ENCODE data around the gene CHMP4B.

CHMP4B gene

GRCh38 chr20:33822423-33822822 is 11.3 kb downstream of the CHMP4B start:
- DNase-seq: no peak

DNA sequence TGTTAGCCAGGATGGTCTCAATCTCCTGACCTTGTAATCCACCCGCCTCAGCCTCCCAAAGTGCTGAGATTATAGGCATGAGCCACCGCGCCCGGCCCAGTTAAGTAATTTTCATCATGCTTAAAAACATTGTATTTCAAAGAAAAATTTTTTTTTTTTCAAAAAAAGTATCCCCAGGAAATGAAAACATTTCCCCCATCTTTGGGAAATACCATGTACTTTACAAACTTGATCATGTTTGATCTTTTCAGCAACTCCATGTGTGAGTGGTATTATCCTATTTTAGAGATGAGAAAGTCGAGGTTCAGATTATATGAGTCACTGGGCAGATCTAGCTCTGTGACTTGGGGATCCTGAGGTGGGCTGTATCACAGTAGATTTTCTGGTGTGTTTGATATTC is 11.8 kb downstream of the CHMP4B start:
- DNase-seq: no peak

- DNase-seq: no peak
These were observed 13.7 kb downstream of the CHMP4B start for GRCh38 chr20:33824852-33825251.

DNA sequence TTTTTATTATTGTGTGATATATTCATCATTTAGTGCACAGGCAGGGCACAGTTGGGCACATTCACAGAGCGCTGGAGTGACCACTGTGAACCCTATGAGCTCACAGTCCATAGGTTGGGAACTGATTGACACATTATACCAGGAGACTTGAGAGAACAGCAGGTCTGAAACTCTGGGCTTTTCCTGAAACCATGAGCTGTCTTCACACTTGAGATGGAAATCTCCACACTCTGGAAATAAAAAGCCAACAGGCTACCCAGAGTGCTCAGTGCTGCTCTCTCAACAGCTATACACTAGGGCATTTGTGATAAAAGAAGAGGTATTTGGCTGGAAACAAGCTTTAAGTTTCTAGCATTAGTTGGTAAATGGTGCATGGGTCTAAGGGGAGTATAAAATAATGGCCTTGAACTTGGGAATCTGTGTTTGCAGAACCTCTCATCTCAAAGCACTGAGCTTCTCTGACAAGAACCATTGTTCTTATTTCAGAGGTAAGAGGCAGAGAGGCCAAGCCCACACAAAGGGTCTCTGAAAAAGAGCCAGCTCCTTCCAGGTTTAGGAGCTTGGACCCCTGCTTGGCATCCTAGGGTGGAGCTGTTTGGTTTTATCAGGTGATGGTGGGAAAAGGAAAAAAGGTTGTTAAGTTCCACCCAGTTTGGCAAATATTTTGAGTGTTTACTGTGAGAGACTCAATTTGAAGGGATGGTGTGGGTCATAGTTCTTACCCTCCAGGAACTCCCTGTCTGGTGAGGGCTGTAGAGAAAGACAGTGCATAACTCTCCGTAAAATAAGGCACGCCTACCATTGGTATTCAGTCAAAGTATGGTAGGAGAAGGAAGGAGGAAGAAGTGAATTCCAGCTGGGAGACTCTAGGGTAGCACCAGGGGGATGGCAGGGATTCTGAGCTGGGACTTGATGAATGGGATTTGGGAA is 14.5 kb downstream of the CHMP4B start:
- DNase-seq: no peak

GRCh38 chr20:33826270-33826897 is 15.2 kb downstream of the CHMP4B start:
- no peak for DNase-seq

GRCh38 chr20:33827109-33827508 is 16.0 kb downstream of the CHMP4B start:
- no peak for DNase-seq

DNA sequence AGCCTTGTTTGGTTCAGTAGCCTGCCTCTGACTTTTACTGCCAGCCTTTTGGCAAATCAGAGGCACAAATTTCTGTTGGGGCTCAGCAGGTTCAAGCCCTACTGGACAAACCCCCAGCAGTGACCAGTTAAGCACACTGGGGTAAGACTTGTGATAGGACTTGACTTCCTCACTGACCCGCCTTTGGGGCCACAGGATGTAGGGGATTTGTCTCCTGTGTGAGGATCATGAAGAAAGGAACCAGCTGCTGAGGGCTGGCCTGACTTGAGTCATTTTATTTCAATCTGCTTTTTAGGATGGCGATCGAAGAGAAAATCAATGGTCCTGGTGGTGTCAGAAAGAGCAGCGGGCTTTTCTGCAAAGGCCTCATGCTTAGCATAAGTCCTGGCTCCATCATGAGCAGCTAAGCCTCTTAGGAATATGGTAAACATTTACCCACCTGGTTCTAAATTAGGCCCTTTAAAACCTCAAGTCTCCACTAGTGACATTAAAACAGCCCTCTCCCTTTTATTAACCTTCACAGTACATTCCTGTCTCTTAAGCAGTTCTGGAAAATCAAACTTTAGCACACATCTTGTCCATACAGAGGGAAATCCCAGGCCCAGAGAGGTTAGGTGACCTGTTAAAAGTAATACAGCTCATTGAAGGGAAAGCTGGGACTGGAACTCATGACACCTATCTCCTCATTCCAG is 16.6 kb downstream of the CHMP4B start:
- no peak for DNase-seq

- DNase-seq: no peak
These were observed 17.2 kb downstream of the CHMP4B start for GRCh38 chr20:33828326-33828844.

GRCh38 chr20:33828967-33829560 is 17.9 kb downstream of the CHMP4B start:
- DNase-seq: no peak

- DNase-seq: no peak
These were observed 18.5 kb downstream of the CHMP4B start for GRCh38 chr20:33829636-33830035.

GRCh38 chr20:33830371-33830770 is 19.2 kb downstream of the CHMP4B start:
- DNase-seq: no peak

GRCh38 chr20:33832103-33832804 is 21.1 kb downstream of the CHMP4B start:
- peak; percentile 85 for DNase-seq

- DNase-seq: no peak
These were observed 22.2 kb downstream of the CHMP4B start for GRCh38 chr20:33833333-33833732.

GRCh38 chr20:33835615-33836172 is 24.5 kb downstream of the CHMP4B start:
- no peak for DNase-seq

GRCh38 chr20:33836277-33836676 is 25.1 kb downstream of the CHMP4B start:
- no peak for DNase-seq

DNA sequence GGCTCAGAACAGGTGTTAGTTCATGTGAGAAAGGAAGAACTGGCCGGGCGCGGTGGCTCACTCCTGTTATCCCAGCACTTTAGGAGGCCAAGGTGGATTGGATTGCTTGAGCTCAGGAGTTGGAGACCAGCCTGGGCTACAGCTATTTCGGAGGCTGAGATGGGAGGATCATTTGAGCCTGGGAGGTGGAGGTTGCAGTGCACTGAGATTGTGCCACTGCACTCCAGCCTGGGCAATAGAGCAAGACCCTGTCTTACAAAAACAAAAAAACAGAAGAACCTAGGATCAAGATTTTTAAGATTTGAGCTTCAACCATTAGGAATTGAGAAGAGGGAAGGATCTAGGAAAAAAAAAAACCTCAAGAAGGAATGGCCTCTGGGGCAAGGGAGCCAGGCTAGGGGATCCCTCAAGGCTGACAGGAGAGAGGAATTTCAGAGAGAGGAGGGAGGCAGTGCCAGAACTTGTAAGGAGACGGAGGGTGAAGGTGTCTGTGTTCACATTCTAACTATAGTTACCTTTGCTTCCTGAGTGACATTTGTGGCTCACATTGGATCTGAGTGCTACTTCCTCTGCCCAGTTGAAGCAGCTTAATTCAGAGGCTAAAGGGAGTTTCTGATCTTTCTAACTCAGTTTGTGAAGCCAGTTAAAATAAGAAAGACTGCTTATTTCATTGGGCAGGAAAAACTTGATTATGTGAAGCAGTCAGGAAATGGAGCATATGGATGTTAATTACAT is 26.1 kb downstream of the CHMP4B start:
- no peak for DNase-seq

- no peak for DNase-seq
These were observed 27.1 kb downstream of the CHMP4B start for GRCh38 chr20:33838035-33838864.

GRCh38 chr20:33839591-33839990 is 28.4 kb downstream of the CHMP4B start:
- no peak for DNase-seq

DNA sequence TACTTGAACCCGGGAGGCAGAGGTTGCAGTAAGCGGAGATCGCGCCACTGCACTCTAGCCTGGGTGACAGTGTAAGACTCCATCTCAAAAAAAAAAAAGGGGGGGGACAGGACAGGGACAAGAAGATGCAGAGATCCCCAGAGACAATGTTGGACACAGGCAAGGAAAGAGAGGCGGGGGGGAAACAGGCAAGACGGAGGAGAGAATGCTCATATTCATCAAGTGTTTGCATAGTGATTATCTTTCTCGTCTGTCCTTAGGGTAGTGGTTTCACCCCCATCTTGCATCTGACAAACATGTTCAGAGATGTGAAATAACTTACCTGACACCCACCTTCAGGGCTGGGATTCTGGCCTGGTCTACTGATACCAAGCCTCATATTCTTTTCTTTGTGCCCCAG is 29.0 kb downstream of the CHMP4B start:
- DNase-seq: no peak

DNA sequence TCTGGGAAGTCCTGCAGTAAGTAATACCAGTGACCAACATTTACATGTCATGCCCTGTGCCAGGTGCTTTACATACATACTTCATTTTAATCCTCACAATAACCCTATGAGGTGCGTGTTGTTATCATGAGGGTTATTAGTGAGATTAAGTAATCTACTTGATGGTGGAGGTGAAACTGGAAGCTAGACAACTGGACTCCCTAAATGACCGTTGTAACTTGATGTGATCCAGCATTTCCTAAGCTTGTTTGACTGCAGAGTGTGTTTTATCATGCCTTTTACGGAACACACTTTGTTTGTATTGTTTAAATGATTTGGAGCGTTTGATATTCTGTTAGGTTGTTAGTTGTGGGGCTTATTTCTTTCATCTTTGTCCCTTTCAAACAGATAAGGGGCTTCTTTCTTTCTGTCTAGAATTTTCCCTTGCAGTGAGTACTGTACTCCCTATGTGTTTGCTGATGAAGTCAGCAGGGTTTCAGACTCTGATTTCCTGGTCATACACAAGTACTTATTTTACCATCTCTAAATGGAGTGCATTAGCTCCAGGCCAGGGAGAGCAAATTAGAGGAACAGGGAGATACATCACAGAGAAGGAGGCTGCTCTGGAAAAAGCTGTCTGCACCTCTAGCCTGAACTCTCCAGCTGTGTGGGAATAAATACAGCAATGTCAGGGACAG is 29.7 kb downstream of the CHMP4B start:
- no peak for DNase-seq

Data from NCI-H2171 (cell line).